GM04504 (cell line): Measurements from ENCODE around the gene POLR2L.
A peak's percentile ranks its signal among the peaks of the same experiment; 100 is the strongest.

Experiments used
- DNase-seq: peaks from one replicate; pipeline ENCODE4 v3.0.0-alpha.2; 2012; ENCODE audit warnings: low read depth

POLR2L gene

GRCh38 chr11:854601-855329, 12.4 kb upstream of the POLR2L start:
- DNase-seq = no peak

- DNase-seq = no peak
These were observed 11.5 kb upstream of the POLR2L start for GRCh38 chr11:853682-854448.

- DNase-seq = no peak
These were observed 10.4 kb upstream of the POLR2L start for GRCh38 chr11:852762-853161.

GRCh38 chr11:850775-851763, 8.7 kb upstream of the POLR2L start:
- DNase-seq = no peak

GRCh38 chr11:849951-850774, 7.8 kb upstream of the POLR2L start:
- no peak for DNase-seq

- DNase-seq = no peak
These were observed 6.9 kb upstream of the POLR2L start for GRCh38 chr11:849104-849824.

GRCh38 chr11:848380-848931, 6.1 kb upstream of the POLR2L start:
- DNase-seq = no peak

GRCh38 chr11:847876-848275, 5.5 kb upstream of the POLR2L start:
- DNase-seq = no peak

- DNase-seq = no peak
These were observed 4.3 kb upstream of the POLR2L start for GRCh38 chr11:846496-847098.

- DNase-seq = no peak
These were observed 3.7 kb upstream of the POLR2L start for GRCh38 chr11:845872-846495.

GRCh38 chr11:844693-845644, 2.6 kb upstream of the POLR2L start:
- peak; percentile 92 for DNase-seq

- peak; percentile 93 for DNase-seq
These were observed 1.7 kb upstream of the POLR2L start for GRCh38 chr11:843818-844692.

GRCh38 chr11:843086-843734, 881 bp upstream of the POLR2L start:
- no peak for DNase-seq

- no peak for DNase-seq
These were observed 354 bp downstream of the POLR2L start for GRCh38 chr11:841981-842369.

- no peak for DNase-seq
These were observed 2.3 kb downstream of the POLR2L start for GRCh38 chr11:839875-840617.

- DNase-seq = no peak
These were observed 3.1 kb downstream of the POLR2L start for GRCh38 chr11:839280-839623.
